DOHH2 (cell line): ENCODE data around the gene ABLIM1.

Source experiments
- H3F3A ChIP-seq: fragments of 200-600 bp; sonication (generic), shearing (Covaris generic); 2 replicates; pipeline ENCODE4 v1.6.0; 2016; ENCODE audit warnings: antibody characterized with exemption, mild to moderate bottlenecking; ENCODE audit not compliant: control insufficient read depth, insufficient read depth
- H3K27ac ChIP-seq: fragments of 200-600 bp; sonication (generic); 2 replicates; pipeline ENCODE4 v1.5.1; 2014; ENCODE audit warnings: low read depth, mild to moderate bottlenecking, low read length, moderate library complexity
- H3K27me3 ChIP-seq: fragments of 200-600 bp; sonication (generic); 2 replicates; pipeline ENCODE4 v1.6.1; 2014; ENCODE audit warnings: mild to moderate bottlenecking, low read length, mixed read lengths; ENCODE audit not compliant: control insufficient read depth
- H3K36me3 ChIP-seq: fragments of 200-600 bp; sonication (generic); 2 replicates; pipeline ENCODE4 v1.6.1; 2014; ENCODE audit warnings: mild to moderate bottlenecking, low read length, moderate library complexity, mixed read lengths; ENCODE audit not compliant: control insufficient read depth
- H3K4me1 ChIP-seq: fragments of 200-600 bp; sonication (generic); 2 replicates; pipeline ENCODE4 v1.6.1; 2014; ENCODE audit warnings: mild to moderate bottlenecking, low read length, mixed read lengths; ENCODE audit not compliant: control insufficient read depth
- H3K4me2 ChIP-seq: fragments of 200-600 bp; sonication (generic); 2 replicates; pipeline ENCODE4 v1.6.0; 2014; ENCODE audit warnings: mild to moderate bottlenecking, low read length, moderate library complexity
- H3K4me3 ChIP-seq: fragments of 200-600 bp; sonication (generic); 2 replicates; pipeline ENCODE4 v1.5.1; 2014; ENCODE audit warnings: mild to moderate bottlenecking, low read length, mixed read lengths
- H3K79me2 ChIP-seq: fragments of 200-600 bp; sonication (generic); 2 replicates; pipeline ENCODE4 v1.6.1; 2014; ENCODE audit warnings: mild to moderate bottlenecking, low read length, mixed read lengths; ENCODE audit not compliant: control insufficient read depth
- H3K9me2 ChIP-seq: fragments of 200-600 bp; sonication (generic); replicated peaks from 2 replicates; pipeline ENCODE4 v1.6.1; 2014; ENCODE audit warnings: mild to moderate bottlenecking, low read length, mixed read lengths; ENCODE audit not compliant: control insufficient read depth
- H3K9me3 ChIP-seq: fragments of 200-600 bp; sonication (generic); 2 replicates; pipeline ENCODE4 v1.6.1; 2014; ENCODE audit warnings: antibody characterized with exemption, low read length, mixed read lengths; ENCODE audit not compliant: control insufficient read depth, insufficient read depth
- H4K20me1 ChIP-seq: fragments of 200-600 bp; sonication (generic); 2 replicates; pipeline ENCODE4 v1.6.0; 2014; ENCODE audit warnings: low read depth, mild to moderate bottlenecking, antibody characterized with exemption, low read length, moderate library complexity; ENCODE audit not compliant: control insufficient read depth, insufficient read depth
- EZH2phosphoT487 ChIP-seq: fragments of 200-600 bp; sonication (generic); IDR thresholded peaks from 2 replicates; pipeline ENCODE4 v1.6.1; 2017; ENCODE audit warnings: borderline replicate concordance, mild to moderate bottlenecking, antibody characterized with exemption, low read length, moderate library complexity, mixed read lengths
- TF ChIP-seq, protein P1 (sequence below): fragments of 200-600 bp; sonication (generic); IDR thresholded peaks from one replicate; pipeline ENCODE4 v1.5.1; 2014; ENCODE audit warnings: antibody characterized with exemption, mild to moderate bottlenecking, low read depth, low read length; ENCODE audit not compliant: poor library complexity, severe bottlenecking

Gene ABLIM1

GRCh38 chr10:114492351-114493037 lies 165.6 kb downstream of the ABLIM1 start:
- no peak for TF ChIP-seq EZH2phosphoT487
- TF ChIP-seq, protein P1, sequence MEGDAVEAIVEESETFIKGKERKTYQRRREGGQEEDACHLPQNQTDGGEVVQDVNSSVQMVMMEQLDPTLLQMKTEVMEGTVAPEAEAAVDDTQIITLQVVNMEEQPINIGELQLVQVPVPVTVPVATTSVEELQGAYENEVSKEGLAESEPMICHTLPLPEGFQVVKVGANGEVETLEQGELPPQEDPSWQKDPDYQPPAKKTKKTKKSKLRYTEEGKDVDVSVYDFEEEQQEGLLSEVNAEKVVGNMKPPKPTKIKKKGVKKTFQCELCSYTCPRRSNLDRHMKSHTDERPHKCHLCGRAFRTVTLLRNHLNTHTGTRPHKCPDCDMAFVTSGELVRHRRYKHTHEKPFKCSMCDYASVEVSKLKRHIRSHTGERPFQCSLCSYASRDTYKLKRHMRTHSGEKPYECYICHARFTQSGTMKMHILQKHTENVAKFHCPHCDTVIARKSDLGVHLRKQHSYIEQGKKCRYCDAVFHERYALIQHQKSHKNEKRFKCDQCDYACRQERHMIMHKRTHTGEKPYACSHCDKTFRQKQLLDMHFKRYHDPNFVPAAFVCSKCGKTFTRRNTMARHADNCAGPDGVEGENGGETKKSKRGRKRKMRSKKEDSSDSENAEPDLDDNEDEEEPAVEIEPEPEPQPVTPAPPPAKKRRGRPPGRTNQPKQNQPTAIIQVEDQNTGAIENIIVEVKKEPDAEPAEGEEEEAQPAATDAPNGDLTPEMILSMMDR, result no peak
- no peaks in the 10 kb centered on the region for H4K20me1 ChIP-seq
- peaks cover 66% of the 10 kb centered on the region for H3K79me2 ChIP-seq
- peaks cover 94% of the 10 kb centered on the region for H3K4me1 ChIP-seq
- no peaks in the 10 kb centered on the region for H3K9me2 ChIP-seq
- peak overlapping the region; percentile 88 for H3K4me2 ChIP-seq
- H3K27ac ChIP-seq, result peak overlapping the region; percentile 100
- H3K27me3 ChIP-seq, result no peaks in the 10 kb centered on the region
- no peaks in the 10 kb centered on the region for H3K9me3 ChIP-seq
- H3F3A ChIP-seq, result peaks cover 19% of the 10 kb centered on the region
- peaks cover 68% of the 10 kb centered on the region for H3K36me3 ChIP-seq
- H3K4me3 ChIP-seq, result peak overlapping the region; percentile 60

- TF ChIP-seq EZH2phosphoT487, result no peak
- TF ChIP-seq, protein P1, result no peak
- Histone ChIP-seq H3K4me2 (peak overlapping the region; percentile 88), H3K79me2 (peaks cover 66% of the 10 kb centered on the region)
These were observed 166.1 kb downstream of the ABLIM1 start for GRCh38 chr10:114491933-114492332.

GRCh38 chr10:114491419-114491818 lies 166.7 kb downstream of the ABLIM1 start:
- Histone ChIP-seq H3K27me3 (no peaks in the 10 kb centered on the region), H3K27ac (peak overlapping the region; percentile 100), H3K4me3 (peak overlapping the region; percentile 60), H3K4me2 (peak overlapping the region; percentile 88), H3K4me1 (peaks cover 89% of the 10 kb centered on the region), H4K20me1 (no peaks in the 10 kb centered on the region), H3K9me2 (no peaks in the 10 kb centered on the region), H3K9me3 (no peaks in the 10 kb centered on the region), H3F3A (peaks cover 12% of the 10 kb centered on the region), H3K36me3 (peaks cover 76% of the 10 kb centered on the region), H3K79me2 (peaks cover 66% of the 10 kb centered on the region)
- TF ChIP-seq, protein P1, result no peak
- no peak for TF ChIP-seq EZH2phosphoT487

More at GRCh38 chr10:114491933-114492332, 166.1 kb downstream of the ABLIM1 start:
- Histone ChIP-seq H3K36me3 (peaks cover 71% of the 10 kb centered on the region), H3K9me2 (no peaks in the 10 kb centered on the region), H3K9me3 (no peaks in the 10 kb centered on the region), H3K4me3 (peak overlapping the region; percentile 60), H3F3A (peaks cover 15% of the 10 kb centered on the region), H3K4me1 (peaks cover 93% of the 10 kb centered on the region), H3K27me3 (no peaks in the 10 kb centered on the region), H3K27ac (peak overlapping the region; percentile 100), H4K20me1 (no peaks in the 10 kb centered on the region)
